Stimulated activated CD8-positive, alpha-beta memory T cell treated with anti-CD3 and anti-CD28 coated beads, Interleukin-4, amount 100 ng/mL, for 48 hours (primary cell): ENCODE data around the gene RNF146.
A peak's percentile ranks its signal among the peaks of the same experiment; 100 is the strongest.
"Not testable (repeated sequence)": the region's sequence is repeated elsewhere in the genome, so short reads cannot be mapped to it uniquely, and the experiment has no call there.

Experiments used
- DNase-seq: peaks from one replicate; pipeline ENCODE4 v3.0.0-alpha.2; 2020

RNF146 gene

GRCh38 chr6:127289934-127290333 is 23.3 kb downstream of the RNF146 start:
- DNase-seq = no peak

DNA sequence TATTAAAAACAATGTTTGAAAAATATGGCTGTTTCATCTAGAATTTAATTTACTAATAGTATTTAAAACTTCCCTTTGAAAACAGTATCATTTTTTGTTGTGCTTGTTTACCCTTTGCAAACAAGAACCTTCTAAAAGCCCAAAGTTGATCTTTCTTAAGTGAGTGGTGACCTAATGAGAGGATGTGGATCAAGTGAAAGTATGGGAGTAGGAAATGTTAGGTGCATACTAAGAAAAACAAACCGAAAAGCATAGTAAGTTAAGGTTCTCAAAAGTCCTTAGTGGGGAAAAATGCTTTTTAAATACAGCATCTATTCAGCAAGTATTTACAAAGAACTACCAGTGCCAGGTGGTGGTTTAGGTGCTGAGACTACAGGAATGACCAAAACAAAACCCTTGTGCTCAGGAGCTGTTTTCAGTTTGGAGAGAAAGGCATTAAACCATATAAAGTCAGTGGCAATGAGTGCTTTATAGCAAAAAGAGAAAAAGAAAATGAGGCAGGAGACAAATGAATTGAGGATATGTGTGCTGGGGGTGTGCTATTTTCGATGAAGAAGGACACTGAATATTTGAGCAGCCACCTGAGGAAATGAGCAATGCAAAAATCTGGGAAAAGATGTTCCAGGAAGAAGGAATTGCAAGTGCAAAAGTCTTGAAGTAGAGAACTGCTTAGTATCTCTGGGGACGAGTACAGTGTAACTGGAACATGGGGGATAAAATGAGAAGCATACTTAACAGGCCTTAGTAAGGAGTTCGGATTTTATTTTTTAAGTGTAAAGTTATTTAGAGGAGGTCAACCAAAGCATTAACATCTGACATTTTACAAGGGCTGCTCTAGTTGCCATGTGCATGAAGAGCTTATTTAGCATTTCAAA is 24.0 kb downstream of the RNF146 start:
- no peak for DNase-seq

DNA sequence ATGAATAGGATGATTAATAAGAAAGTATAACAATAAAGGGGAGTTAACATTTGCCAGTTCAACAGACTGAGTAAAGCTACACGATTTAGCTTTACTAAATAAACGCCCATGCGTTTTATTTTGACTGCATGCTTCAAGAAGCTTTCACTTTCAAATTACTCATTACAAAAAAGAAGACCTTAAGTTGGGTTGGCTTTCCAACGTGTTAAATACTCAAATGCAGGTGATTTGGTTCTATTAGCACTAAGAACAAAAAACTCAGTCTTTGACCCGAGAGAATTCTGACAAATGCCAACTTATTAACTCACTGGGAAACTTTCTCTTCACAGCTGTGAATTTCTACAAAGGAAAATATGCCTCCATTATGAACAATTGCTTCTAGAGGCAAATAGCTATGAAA is 24.8 kb downstream of the RNF146 start:
- DNase-seq = no peak

GRCh38 chr6:127297502-127298070 is 30.9 kb downstream of the RNF146 start:
- no peak for DNase-seq

- DNase-seq = no peak
Observed at GRCh38 chr6:127298475-127298874, 31.8 kb downstream of the RNF146 start.

GRCh38 chr6:127299522-127300240 is 33.0 kb downstream of the RNF146 start:
- no peak for DNase-seq

GRCh38 chr6:127300411-127300810 is 33.7 kb downstream of the RNF146 start:
- no peak for DNase-seq

- DNase-seq = no peak
Observed at GRCh38 chr6:127301199-127301700, 34.6 kb downstream of the RNF146 start.

- DNase-seq = peak; percentile 47
Observed at GRCh38 chr6:127302728-127303660, 36.3 kb downstream of the RNF146 start.

GRCh38 chr6:127303917-127304316 is 37.3 kb downstream of the RNF146 start:
- DNase-seq = no peak

GRCh38 chr6:127305741-127306140 is 39.1 kb downstream of the RNF146 start:
- DNase-seq = no peak

GRCh38 chr6:127317388-127318128 is 50.9 kb downstream of the RNF146 start:
- no peak for DNase-seq

DNA sequence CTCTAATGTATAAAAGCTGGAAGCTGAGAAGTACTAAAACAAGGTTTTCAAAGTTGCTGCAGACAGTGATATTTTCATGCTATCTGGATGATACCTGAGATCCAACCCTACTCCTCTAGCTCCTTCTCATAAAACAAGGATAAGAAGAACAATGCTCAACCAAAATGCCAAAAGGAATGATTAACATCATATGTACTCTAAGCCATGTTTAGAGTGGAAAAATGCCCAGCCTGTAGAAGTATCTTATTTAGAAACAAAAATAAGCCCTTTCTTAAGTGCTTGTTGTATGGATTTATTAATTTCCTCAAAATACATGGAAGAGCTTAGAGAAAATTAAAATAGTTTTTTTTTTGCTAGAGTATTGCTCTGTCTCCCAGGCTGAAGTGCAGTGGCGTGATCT is 53.0 kb downstream of the RNF146 start:
- DNase-seq = no peak

DNA sequence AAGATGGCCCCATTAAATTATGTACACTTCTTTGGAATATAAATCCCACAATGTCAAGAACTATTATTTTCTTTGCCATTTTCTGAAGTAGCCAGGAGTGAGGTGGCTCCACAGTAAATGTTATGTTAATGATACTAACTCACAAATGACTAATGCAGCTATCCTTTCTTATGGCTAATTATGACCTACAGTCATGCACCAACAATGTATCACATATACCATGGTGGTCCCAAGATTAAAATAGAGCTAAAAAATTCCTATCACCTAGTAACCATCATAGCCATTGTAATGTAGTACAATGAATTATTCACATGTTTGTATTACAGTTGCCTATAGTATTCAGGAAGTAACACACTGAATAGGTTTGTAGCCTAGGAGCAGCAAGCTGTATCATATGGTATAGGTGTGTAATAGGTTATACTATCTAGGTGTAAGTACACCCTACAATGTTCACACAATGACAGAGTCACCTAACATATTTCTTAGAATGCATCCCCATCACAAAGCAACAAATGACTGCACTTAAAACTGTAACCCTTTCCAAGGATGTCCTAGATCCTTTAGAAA is 61.5 kb downstream of the RNF146 start:
- no peak for DNase-seq

DNA sequence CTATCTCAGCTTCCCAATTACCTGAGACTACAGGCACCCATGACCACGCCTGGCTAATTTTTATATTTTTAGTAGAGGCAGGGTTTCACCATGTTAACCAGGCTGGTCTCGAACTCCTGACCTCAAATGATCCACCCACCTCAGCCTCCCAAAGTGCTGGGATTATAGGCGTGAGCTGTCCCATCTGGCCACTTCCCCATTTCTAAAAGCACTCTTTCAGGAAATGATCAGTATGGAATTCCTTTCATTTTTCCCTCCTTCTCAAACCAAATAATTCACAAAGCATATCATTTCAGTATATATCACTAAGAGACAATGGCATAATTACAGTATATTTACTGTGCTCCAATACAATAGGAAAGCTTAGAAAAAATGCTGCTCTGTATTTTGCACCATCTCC is 64.6 kb downstream of the RNF146 start:
- not testable (repeated sequence) for DNase-seq

DNA sequence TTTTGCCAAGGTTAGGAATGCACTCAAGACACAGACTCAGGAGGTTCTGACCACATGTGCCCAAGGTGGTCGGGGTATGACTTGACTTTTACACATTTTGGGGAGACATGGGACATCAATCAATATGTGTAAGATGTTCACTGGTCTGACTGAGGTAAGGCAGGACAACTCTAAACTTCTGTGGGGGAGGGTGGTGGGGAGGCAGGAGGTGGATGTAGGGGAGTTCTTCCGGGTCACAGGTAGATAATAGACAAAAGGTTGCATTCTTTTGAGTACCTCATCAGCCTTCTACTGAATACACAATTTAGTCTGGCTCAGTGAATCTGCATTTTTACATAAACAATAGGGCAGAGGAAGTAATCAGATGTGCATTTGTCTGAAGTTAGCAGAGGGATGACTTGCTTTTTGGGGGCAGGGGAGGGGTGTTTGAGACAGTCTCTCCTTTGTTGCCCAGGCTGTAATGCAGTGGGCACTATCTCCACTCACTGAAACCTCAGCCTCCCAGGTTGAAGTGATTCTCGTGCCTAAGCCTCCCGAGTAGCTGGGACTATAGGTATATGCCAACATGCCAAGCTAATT is 65.8 kb downstream of the RNF146 start:
- DNase-seq = no peak
